NK-92 (cell line): Measurements from ENCODE around the gene ADAMTS19.
"Not testable (repeated sequence)": the region's sequence is repeated elsewhere in the genome, so short reads cannot be mapped to it uniquely, and the experiment has no call there.

ENCODE experiments used
- DNase-seq: peaks from one replicate; lab custom pipeline; 2025; ENCODE audit not compliant: unreplicated experiment; lab: John Stamatoyannopoulos, UW

Gene ADAMTS19, protein sequence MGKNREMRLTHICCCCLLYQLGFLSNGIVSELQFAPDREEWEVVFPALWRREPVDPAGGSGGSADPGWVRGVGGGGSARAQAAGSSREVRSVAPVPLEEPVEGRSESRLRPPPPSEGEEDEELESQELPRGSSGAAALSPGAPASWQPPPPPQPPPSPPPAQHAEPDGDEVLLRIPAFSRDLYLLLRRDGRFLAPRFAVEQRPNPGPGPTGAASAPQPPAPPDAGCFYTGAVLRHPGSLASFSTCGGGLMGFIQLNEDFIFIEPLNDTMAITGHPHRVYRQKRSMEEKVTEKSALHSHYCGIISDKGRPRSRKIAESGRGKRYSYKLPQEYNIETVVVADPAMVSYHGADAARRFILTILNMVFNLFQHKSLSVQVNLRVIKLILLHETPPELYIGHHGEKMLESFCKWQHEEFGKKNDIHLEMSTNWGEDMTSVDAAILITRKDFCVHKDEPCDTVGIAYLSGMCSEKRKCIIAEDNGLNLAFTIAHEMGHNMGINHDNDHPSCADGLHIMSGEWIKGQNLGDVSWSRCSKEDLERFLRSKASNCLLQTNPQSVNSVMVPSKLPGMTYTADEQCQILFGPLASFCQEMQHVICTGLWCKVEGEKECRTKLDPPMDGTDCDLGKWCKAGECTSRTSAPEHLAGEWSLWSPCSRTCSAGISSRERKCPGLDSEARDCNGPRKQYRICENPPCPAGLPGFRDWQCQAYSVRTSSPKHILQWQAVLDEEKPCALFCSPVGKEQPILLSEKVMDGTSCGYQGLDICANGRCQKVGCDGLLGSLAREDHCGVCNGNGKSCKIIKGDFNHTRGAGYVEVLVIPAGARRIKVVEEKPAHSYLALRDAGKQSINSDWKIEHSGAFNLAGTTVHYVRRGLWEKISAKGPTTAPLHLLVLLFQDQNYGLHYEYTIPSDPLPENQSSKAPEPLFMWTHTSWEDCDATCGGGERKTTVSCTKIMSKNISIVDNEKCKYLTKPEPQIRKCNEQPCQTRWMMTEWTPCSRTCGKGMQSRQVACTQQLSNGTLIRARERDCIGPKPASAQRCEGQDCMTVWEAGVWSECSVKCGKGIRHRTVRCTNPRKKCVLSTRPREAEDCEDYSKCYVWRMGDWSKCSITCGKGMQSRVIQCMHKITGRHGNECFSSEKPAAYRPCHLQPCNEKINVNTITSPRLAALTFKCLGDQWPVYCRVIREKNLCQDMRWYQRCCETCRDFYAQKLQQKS

DNA sequence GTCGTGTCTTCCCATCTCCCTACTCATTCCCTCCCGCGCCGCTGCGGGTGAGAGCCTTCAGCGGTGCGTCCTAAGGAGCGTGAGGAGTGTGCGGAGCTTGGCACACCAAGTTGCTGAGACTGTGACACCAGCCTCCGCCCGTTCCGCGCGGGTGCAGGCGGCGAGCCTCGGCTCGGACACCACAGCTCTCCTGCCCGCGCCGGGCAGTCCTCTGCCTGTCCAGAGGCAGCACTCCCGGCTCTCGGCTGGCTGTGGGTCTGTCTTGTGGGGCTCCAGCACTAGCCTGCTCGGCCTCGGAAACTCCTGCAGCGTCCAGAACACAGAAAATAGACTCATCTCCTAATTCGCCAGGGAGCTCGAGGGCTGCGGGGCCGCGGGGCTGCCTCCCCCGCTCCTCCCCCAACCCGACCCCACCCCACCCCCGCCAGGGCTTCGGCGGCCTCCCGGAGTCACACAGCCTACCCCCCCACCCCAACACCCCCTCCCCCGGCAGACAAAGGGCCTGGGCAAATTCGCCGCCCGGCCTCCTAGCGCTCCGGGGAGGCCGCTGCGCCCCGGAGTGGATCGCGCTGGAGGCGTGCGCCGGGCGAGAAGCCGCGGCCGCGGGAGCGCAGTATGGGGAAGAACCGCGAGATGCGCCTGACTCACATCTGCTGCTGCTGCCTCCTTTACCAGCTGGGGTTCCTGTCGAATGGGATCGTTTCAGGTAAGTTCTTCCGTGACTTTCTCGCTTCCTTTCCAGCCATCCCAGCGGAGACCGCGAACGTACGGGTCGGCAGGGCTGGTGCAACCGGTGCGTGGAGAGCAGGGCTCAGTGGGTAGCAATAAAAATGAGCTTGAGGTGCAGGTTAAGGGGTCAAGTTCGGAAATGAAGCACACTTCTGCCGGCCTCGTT, at the start of gene ADAMTS19:
TSS of gene ADAMTS19 (plus strand) at position 522 of the 895 bp plus-strand sequence. CDS start at position 616, 94 bp downstream.
- DNase-seq: no peak

DNA sequence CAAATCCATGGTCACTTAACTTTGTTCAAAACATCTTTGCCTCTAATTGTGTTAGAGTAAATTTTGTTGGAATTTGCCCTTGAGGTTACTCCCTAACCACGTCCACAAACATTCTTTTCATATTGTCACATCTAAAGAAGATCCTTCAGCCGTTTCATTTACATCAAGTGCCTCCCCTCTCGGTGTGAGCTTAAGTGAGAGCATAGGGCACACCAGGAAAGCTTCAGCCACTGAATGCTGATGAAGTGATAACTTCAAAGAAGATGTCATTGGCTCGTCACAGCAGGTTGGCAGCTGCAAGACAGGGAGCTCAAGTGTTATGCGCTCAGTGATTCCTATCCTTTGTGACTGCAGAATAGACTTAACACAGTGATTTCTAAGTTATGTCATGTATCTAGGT, 49.6 kb upstream of the ADAMTS19 start:
- DNase-seq: no peak

DNA sequence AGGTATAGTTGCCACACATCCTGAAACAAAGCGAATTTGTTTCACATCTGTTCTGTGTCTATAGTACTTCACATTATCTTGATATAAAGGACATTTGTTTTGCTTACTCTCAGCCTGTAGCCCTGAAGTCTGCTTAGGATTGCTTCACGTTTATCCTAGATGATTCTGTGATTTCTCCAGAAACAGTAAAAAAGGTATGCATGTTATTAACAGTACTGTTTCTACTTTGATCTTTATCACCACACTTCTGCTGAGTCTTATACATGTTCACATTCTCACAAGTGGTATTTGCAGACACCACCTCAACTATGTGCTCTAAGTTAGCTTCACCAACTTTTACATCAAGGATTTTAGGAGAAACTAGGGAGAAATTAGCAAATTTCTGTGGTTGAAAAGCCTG, 47.4 kb upstream of the ADAMTS19 start:
- no peak for DNase-seq

DNA sequence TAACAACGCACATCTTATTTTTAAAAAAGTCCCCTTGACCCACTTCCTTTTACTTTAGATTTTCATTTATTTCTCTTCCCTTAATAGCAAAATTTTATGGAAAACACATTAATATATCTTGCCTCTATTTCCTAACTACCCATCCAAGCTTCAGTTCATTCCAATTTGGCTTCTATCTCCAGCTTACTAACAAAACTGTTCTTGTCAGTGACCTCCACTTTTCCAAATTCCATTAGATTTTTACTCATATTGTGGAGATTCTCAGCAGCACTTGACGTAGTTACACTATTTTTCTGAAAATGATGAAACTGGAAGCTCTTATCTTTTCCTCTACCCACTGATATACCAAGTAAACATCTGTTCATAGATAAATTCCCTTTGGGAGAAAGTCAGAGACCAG, 46.5 kb upstream of the ADAMTS19 start:
- DNase-seq: no peak

DNA sequence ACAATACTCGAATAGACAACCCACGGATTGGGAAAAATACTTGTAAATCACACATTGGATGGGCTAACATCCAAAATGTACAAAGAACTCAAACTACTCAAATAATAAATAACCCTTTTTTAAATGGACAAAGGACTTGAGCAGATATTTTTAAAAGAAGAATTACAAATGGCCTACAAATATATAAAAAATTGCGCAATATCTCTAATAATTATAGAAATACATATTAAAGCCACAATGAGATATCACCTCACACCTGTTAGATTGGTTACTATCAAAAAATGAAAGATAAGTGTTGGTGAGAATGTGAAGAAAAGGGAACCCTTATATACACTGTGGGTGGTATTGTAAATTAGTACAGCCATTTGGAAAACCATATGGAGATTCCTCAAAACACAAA, 40.8 kb upstream of the ADAMTS19 start:
- no peak for DNase-seq

DNA sequence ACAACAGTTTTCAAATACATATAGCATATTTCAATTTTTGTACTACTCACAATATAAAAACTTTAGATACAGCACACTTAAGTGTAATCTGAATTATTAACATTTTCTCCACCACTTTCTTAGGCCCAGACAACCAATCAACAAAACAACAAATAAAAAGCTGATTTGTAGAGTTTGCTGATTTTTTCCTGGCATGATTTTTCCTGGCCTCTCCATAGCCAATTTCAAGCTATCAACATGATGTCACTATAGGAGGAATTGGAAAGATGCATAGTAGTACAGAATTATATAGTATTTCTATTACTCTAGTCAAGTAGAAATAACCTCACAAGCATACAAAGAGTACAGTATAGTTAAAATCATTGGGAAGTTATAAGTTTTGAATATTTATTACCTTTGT, 35.1 kb upstream of the ADAMTS19 start:
- no peak for DNase-seq

DNA sequence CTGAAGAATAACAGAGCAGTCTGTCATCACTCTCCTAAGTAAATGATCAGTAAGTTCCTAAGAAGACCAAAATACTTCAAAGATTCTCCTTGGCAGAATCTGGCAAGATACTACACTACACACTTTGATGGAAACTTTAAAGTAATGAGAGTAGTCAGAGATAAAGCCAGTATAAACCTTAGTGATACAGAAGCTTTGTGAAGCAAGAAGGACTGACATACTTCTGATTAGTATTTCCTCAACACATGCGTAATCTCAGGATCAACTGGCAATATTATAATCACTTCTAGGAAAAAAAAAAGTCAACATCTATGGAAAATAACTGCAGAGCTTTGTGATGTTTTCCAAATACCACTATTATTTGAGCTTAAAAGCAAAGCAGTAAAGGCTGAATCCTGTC, 34.0 kb upstream of the ADAMTS19 start:
- DNase-seq: no peak

DNA sequence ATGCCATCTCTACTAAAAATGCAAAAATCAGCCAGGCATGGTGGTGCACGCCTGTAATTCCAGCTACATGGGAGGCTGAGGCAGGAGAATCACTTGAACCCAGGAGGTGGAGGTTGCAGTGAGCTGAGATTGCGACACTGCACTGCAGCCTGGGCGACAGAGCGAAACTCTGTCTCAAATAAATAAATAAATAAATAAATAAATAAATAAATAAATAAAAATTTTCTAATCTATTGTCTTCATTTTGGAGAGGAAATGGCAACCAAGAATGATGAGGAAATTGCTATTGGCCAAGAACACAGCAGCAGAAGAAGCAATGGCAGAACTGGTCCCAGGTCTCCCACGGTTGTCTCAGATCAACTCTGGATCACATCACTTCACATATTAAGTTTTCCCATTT, 31.5 kb upstream of the ADAMTS19 start:
- not testable (repeated sequence) for DNase-seq

DNA sequence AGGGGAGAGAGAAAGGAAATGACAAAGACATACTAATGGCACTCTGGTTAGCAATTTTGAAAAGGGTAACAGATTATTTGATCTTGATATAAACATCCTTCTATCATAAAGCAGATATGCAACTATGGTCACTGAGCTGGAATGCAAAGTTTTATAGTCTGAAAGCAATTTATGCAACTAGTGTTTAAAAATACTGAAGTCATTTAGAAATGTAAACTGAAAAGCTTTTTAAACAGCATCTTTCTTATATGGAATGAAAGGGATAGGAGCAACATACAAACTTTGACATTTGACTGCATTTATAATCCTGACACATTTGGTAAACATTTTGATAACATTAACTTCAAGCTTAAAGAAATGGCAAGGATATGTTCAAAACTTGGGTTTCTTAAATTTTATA, 28.7 kb upstream of the ADAMTS19 start:
- DNase-seq: no peak

DNA sequence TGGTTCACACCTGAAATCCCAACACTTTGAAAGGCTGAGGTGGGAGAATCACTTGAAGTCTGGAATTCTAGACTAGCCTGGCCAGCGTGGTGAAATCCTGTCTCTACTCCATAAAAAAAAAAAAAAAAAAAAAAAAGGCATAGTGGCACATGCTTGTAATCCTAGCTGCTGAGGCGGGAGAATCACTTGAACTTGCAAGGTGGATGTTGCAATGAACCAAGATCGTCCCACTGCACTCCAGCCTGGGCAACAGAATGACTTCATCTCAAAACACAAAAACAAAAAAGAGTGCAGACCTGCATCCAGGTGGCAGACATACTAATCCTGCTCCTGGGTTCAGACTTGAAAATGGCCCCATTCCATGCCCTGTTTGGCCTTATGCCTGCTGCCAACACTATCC, 21.8 kb upstream of the ADAMTS19 start:
- no peak for DNase-seq

DNA sequence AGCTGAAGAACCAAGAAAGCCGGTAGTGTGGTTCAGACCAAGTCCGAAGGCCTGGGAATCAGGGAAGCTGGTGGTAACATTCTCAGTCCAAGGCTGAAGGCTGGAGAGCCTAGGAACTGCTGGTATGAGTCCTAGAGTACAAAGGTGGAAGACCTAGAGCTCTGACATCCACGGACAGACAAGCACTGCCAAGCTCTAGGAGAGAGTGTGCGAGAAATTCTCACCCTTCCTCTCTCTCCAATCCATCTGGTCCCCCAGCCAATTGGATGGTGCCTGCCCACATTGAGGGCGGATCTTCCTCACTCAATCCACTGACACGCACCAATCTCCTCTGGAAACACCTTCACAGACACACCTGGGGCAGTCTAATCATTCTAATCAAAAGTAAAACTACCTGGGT, 19.7 kb upstream of the ADAMTS19 start:
- no peak for DNase-seq

DNA sequence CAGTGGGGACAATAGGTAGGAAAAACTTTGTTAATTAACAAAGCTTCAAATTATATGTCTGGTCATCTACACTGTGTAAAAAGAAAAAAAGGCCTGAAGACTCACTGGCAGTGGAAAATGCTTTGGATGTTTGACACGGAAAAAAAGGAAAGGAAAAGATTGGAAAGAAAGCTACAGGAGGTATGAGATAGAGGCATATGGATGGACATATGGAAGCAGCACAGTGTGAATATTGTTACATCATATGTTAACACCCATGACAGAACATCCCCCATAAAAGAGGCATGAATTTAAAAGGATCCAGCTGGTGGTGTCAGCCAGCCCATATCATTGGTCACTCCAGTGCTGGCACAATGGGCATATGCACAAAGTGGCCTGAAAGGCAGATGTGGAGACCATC, 19.0 kb upstream of the ADAMTS19 start:
- DNase-seq: no peak

DNA sequence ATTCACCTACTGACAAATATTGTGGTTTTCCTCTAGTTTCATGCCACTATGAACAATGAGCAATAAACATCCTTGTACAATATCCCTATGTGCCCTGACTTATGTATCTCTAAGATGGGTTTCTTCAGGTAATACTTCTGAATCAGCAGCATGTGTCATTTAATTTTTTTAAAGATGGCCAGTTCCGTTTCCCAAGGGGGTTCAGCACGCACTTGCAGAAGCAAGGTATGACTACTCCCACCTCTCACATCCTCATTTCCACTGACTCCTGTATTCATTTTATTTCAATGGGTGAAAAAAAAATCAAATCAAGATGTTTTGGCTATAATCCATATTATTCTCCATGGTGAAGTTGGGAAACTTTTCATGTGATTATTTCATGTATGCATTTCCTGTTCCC, 14.7 kb upstream of the ADAMTS19 start:
- DNase-seq: no peak

DNA sequence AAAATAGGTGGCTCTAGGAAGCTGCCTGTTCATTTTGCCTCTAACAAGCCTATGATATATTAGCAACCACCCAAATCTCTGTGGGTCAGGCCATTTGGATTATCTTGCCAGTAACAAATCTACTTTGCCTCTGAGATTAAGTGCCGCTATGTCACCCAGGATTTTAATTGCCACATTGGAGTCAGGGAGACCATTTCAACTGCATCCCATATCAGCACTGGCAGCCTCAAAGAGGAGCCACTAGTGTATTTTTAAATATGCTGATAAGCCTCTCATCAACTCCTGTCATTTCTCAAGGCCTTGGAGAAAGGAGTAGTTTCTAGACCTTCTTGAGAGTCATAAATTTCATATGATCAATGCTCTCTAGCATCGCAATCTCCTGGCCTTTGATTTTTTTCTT, 12.1 kb upstream of the ADAMTS19 start:
- no peak for DNase-seq

DNA sequence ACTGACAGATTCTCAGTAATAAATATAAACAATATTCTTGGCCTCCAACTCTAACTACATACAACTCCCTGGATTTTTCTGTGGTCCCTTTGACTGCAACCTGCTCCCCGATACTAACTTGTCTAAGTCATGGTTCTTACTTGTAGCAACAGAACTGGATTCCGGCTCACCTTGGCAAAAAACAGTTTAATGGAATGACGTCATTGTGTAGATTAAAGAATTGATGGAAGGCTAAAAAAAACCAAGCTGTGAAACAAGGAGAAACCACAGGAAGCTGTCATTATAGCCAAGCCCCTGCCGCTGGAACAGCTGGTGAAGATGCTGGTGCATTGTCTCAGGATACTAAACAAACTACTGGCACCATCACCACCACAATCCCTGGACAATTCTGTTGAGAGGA, 11.4 kb upstream of the ADAMTS19 start:
- DNase-seq: no peak

DNA sequence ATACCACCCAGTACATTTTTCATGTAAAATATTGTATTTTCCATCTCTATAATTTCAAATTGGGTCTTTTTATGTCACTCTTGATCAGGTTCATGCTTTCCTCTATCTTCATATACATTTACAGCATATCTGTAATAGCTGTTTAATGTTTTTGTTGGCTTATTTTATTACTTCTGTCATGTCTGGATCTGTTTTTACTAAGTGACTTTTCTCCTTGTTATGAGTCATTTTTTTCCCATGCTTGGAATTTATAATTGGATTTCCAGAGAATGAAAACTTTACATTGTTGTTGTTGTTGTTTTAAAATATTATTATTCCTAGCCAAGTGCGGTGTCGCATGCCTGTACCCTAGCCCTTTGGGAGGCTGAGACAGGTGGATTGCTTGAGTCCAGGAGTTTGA, 5.6 kb upstream of the ADAMTS19 start:
- DNase-seq: no peak

DNA sequence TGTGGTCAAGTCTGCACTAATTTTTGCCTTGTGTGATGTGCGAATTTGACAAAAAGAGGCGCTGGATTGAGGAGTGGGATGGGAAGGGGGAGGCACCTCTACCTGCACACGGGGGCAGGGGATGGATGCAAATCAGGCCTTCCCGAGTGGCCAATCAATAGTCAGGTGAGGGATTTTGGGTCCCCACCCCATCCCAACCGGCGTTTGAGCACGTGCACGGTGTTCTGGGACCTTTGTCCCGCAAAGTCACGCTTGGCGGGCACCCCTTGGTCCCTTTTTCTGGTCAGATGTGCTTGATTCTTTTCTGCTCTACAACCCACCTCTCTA, 685 bp upstream of the ADAMTS19 start:
- no peak for DNase-seq

DNA sequence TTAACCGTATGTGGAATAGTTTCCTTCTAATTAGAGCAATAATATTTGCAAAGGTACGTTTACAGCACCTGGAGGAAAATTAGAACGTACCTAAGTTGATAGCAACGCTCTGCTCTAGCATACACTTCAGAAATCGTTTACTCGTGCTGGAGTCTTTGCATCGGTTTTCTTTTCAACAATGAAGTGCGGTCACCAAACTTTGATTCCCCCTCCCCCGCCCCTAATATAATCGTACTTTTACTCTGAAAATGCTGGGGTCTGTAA, 506 bp downstream of the ADAMTS19 start:
- DNase-seq: no peak

DNA sequence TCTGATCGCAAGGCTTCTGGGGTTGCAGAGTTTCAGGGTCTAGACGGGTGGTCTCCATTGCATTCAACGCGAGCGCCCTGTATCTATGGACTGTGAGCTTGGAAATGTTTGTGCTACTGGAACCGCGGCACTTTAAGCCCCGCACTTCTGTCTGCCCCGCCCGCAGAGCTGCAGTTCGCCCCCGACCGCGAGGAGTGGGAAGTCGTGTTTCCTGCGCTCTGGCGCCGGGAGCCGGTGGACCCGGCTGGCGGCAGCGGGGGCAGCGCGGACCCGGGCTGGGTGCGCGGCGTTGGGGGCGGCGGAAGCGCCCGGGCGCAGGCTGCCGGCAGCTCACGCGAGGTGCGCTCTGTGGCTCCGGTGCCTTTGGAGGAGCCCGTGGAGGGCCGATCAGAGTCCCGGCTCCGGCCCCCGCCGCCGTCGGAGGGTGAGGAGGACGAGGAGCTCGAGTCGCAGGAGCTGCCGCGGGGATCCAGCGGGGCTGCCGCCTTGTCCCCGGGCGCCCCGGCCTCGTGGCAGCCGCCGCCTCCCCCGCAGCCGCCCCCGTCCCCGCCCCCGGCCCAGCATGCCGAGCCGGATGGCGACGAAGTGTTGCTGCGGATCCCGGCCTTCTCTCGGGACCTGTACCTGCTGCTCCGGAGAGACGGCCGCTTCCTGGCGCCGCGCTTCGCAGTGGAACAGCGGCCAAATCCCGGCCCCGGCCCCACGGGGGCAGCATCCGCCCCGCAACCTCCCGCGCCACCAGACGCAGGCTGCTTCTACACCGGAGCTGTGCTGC, 1.0 kb downstream of the ADAMTS19 start:
- no peak for DNase-seq

DNA sequence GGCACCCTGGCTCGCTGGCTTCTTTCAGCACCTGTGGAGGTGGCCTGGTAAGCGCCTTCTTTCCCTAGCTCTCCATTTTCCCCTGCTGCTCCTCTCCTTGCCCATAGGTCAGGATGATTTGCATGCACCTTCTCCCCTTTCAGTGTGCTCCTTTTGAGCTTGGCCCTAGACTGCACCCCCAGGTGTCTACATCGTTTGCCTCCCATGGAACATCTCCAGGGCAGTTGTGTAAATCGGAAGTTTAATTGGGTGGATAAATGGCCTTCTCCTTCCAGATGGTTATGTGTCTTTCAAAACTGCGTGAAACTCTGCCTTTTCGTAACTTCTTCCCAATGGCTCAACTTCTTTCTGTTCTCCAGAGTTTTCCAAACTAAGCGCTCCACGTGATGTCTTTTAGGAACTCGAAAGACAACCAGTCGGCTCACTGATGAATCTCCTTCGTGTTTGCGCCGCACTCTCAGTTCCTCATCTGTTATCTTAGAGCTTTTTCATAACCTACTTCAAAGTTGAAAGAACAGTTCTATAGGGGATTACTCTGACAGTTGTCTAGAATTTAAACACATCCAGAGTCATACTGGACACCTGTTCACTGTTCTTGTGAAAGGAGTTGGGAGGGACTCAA, 1.7 kb downstream of the ADAMTS19 start:
- DNase-seq: no peak
